Left ventricle myocardium inferior (tissue), 1 donor: Measurements from ENCODE around the gene RASL10B. TPM values are rescaled to one million over a fixed set of nuclear protein-coding genes. Genes with fewer than 3 reads are reported as not detected.

ENCODE experiments used
- DNase-seq: peaks from one replicate; pipeline ENCODE4 v3.0.0-alpha.2; 2020
- H3K27ac ChIP-seq: fragments of 200-600 bp; replicated peaks from 2 replicates; pipeline ENCODE4 v1.8.0; 2021
- H3K27me3 ChIP-seq: fragments of 200-600 bp; 2 replicates; pipeline ENCODE4 v1.8.0; 2021; ENCODE audit warnings: low read depth
- H3K36me3 ChIP-seq: fragments of 200-600 bp; 2 replicates; pipeline ENCODE4 v1.8.0; 2021
- H3K4me1 ChIP-seq: fragments of 200-600 bp; 2 replicates; pipeline ENCODE4 v1.8.0; 2021
- H3K4me3 ChIP-seq: fragments of 200-600 bp; 2 replicates; pipeline ENCODE4 v1.8.0; 2021; ENCODE audit warnings: mild to moderate bottlenecking, moderate library complexity
- H3K9me3 ChIP-seq: fragments of 200-600 bp; replicated peaks from 2 replicates; pipeline ENCODE4 v1.8.0; 2021
- CTCF ChIP-seq: fragments of 200-600 bp; IDR thresholded peaks from 2 replicates; pipeline ENCODE4 v1.8.0; 2021; ENCODE audit warnings: antibody characterized with exemption, mild to moderate bottlenecking, borderline replicate concordance
- intact Hi-C: fragments of 100-400 bp; cut with micrococcal nuclease; formaldehyde crosslinking; loops from one replicate; pipeline ENCODE4 v1.11.0; 2022
- total RNA-seq: library from RNA; stranded (reverse); fragmentation: NEBNext Ultra II Directional; extraction: Animal tissue kit (Norgen Biotek cat#: 25700); gene quantifications from one replicate; pipeline ENCODE4 v1.2.1, GENCODE V29; 2021
- donor health status: DM: no; HTN: yes; CAD: no; lungs with severe emphysema.

The RASL10B gene
- total RNA-seq, 1 donor from 2014 or later: 18.4 TPM

- H3K36me3 ChIP-seq: no peaks in the 10 kb centered on the region
Observed at GRCh38 chr17:35765756-35766488, 34.5 kb downstream of the RASL10B start.

GRCh38 chr17:35766489-35766877 is 35.0 kb downstream of the RASL10B start:
- H3K27ac ChIP-seq: no peak overlapping the region
- no peaks in the 10 kb centered on the region for H3K9me3 ChIP-seq
- H3K4me1 ChIP-seq: peaks cover 12% of the 10 kb centered on the region
- intact Hi-C loops: loop anchor here (2.0 kb wide), 1 partner anchor 38 kb away; no protein-coding TSS in a partner anchor
- H3K36me3 ChIP-seq: no peaks in the 10 kb centered on the region
- TF ChIP-seq CTCF: no peak
- H3K27me3 ChIP-seq: no peaks in the 10 kb centered on the region
- no peak for DNase-seq
- no peak overlapping the region for H3K4me3 ChIP-seq

More at GRCh38 chr17:35765756-35766488, 34.5 kb downstream of the RASL10B start:
- no peak for TF ChIP-seq CTCF
- Histone ChIP-seq H3K9me3 (no peaks in the 10 kb centered on the region), H3K4me3 (no peak overlapping the region), H3K27me3 (no peaks in the 10 kb centered on the region), H3K4me1 (peaks cover 12% of the 10 kb centered on the region), H3K27ac (no peak overlapping the region)
- intact Hi-C loops: loop anchor here (2.0 kb wide), 1 partner anchor 39 kb away; no protein-coding TSS in a partner anchor
- no peak for DNase-seq

GRCh38 chr17:35766903-35767510 is 35.6 kb downstream of the RASL10B start:
- Histone ChIP-seq H3K27ac (no peak overlapping the region), H3K27me3 (no peaks in the 10 kb centered on the region), H3K36me3 (no peaks in the 10 kb centered on the region), H3K9me3 (no peaks in the 10 kb centered on the region), H3K4me3 (no peak overlapping the region), H3K4me1 (peaks cover 12% of the 10 kb centered on the region)
- intact Hi-C loops: loop anchor here (2.0 kb wide), 1 partner anchor 38 kb away; no protein-coding TSS in a partner anchor
- peak; percentile 69 for TF ChIP-seq CTCF
- DNase-seq: no peak

GRCh38 chr17:35768797-35769196 is 37.4 kb downstream of the RASL10B start:
- DNase-seq: no peak
- H3K27me3 ChIP-seq: no peaks in the 10 kb centered on the region
- TF ChIP-seq CTCF: no peak
- H3K9me3 ChIP-seq: no peaks in the 10 kb centered on the region
- peaks cover 10% of the 10 kb centered on the region for H3K4me1 ChIP-seq
- H3K36me3 ChIP-seq: no peaks in the 10 kb centered on the region
- intact Hi-C loops: no loop called here
- no peak overlapping the region for H3K4me3 ChIP-seq
- H3K27ac ChIP-seq: no peak overlapping the region

- H3K27ac ChIP-seq: no peak overlapping the region
- TF ChIP-seq CTCF: no peak
- peaks cover 13% of the 10 kb centered on the region for H3K4me1 ChIP-seq
- no peaks in the 10 kb centered on the region for H3K27me3 ChIP-seq
- H3K36me3 ChIP-seq: no peaks in the 10 kb centered on the region
- no peak overlapping the region for H3K4me3 ChIP-seq
- intact Hi-C loops: no loop called here
- no peak for DNase-seq
- H3K9me3 ChIP-seq: no peaks in the 10 kb centered on the region
Observed at GRCh38 chr17:35769895-35770486, 38.6 kb downstream of the RASL10B start.
